ENCODE results near the gene MCRS1.

MCRS1 gene

GRCh38 chr12:49580572-49581535 is 12.9 kb upstream of the MCRS1 start:
- DNase-seq, result no peak

DNA sequence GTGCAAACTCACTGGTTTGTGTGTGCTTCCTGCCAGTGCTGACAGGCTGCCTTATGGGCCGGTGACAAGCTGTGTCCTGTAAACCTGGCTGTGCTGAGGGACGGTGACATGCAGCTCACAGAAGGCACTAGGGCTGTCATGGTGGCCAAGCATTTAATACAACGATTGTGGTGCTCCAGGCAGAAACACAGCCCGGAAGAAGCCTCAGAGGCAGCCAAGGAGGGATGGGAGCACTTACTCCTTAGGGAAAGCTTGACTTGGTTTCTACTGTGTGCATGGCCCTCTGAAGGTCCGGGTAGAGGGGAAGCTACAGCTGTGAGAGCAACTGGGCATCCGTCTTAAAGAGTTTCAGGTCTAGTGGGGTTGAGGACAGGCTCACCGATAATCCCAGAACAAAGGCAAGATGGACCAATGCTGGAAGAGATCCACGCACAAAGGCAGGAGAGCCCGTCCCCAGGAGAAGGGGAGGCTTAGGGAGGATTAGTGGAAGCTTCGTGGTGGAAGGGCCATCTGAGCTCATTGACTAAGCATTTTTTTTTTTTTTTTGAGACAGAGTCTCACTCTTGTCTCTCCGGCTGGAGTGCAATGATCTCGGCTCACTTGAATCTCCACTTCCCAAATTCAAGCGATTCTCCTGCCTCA is 10.7 kb upstream of the MCRS1 start:
- no peak for DNase-seq

DNA sequence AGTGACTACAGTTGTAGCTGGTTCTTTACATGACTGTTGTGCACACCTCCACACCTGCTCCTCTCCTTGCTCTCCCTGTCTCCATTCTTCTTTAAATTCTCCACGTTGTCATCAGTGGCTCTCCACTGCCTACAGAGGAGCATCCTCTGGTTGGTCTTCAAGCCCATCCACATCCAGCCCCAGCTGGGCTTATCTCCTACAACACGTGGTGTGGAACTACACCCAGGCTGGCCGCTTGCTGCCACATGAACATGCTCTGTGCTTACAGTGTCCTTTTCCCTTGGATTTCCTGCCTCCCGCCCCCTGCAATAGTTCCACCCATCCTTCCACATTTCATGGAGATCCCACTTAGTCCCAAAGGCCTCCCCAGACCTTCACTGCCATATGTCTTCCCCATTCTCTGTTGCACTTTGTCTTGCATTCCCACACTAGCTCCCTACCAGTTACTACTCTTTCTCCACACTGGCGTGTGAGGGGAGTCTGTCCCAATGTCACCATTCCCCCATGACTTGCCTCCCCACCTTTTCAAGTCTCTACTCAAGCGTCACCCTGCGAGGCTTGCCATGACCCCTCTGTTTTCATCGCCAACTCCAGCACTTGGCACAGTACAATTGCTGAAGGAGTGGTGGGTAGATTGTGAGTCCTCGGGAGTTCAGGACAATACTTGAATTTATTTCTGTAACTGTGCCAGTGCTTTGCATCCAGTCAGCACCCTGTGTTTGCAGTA is 9.8 kb upstream of the MCRS1 start:
- DNase-seq, result no peak

DNA sequence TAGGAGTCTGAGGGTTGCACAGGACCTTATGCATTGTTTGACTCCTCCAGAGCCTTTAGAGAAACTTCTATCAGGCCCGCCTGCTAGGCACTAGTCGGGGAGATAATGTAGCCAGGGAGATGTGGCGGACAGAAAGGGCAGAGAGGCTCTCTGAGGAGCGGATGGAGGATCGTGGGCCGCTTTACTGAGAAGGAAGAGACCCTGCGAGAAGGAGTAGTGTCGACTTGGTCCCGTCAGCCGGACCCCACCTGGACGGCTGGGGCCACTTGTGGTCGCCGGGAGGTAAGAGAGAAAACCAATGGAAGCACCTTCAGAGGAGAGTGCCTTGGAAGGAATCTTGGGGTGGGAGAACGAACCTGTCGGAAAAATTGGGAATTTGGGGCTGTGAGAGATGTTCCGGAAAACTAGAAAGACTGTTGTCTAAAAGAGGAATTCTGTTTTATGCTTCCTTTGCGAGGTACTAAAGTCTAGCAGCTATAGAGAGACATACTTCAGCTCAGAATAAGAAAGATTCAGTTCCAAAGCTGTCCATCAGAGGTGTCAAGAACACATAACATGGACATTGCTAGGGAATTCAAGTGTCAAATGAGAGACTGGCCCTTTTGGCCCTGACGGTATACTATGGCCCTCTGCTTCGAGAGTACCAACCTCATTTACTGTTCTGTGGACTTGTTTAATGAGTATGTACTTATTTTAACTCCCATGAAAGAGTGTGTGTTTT is 660 bp upstream of the MCRS1 start:
- no peak for DNase-seq

DNA sequence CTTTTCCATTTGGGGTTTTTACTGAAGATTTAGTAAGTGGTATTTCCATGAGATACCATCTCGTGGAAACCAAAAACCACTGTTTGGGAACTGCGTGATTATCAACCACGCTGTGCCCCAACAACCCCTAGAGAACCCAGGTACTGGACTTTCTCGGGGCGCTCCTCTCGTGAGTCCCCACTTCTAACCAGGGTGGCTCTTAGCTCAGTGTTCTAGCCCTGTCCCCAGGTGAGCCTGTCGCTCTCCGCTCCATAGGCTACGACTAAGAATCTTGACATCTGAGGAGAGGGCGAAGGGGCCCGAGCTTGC is 686 bp downstream of the MCRS1 start:
- DNase-seq, result no peak

DNA sequence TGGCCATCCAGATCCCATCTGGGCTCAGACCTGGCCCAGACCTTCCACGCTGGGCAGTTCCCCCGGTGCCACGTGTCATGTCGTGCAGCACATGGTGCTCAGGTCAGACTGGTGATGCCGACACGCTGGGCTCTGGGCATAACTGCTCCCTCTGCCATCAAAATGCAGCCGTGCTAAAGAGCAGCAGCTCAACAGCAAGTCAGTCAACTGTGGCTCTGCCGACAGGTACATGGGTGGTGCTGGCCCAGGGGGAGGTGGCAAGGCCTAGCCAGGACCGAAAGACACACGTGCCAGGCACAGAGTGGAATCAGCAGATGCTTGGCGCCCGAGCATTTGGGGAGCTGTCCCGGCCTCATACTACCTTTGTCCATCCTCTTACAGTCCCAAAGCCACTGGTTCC is 1.6 kb downstream of the MCRS1 start:
- DNase-seq, result no peak

DNA sequence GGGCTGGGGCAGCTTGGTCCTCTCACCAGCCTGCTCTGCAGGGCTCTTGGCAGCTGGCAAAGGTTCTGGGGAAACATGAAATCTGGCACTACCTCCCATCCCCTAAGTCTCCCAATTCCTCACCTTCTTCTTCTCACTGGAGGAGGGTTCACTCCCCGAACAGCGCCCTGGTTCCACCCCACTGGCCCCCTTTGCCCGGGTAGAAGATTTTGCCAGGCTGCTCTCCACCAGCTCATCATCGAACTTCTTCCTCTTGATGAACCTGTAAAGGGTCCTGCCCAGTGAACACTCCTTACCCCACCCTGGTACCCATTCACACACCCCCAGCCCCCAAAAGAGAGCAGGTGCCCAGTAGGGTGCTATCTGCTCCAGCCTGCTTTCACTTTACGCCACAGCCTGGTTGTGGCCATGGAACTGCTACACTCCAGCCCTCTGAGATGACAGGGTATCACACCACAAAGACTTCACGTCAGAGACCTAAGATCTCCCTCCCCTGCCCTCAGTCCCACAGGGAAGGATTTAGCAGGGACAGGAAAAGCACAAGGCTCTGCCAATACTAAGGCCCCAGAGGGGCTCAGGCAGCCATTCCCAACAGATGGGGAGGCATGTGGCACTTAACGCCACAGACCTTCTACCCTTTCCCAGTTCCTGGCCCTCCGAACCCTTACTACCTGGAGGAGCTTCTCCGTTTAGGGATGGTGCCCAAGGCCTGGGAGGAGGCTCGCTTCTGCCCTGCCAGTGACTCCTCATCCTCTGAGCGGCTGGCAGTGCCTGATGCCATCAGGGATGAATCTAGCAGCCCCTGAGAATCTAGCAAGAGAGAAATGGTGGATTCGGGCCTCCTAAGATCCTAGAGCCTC is 2.3 kb downstream of the MCRS1 start:
- DNase-seq, result no peak

DNA sequence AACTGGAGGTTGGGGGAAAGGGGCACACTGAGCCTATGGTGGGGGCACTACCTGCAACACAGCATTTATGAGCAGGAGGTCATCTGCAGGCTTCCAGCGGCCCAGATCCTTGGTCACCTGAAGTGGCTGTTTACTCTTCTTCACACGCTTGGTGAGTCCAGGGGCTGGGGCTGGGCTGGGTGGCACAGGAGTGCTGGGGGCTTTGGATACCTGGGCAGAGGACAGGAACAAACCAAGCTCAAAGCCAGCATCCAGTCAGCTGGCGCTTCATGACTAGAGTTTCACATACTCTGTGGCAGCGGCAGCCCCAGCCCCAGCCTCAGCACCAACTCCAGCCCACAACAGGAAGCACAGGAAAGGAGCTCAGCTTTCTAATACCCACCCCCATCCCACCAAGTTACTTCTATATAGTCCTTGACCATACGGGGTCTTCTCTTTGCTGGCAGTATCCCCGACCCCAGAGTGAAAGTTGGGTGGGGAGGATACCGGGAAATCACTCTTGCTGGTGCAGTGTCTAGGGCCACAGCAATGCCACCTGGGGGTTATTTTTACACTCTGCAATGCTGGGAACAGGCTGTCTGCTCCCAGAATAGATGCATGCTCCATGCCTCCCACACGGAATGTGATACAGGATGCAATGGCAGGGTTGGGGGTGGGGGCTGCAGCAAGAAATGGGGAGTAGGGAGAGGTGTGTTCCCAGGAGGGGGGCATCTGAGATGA is 3.1 kb downstream of the MCRS1 start:
- no peak for DNase-seq

DNA sequence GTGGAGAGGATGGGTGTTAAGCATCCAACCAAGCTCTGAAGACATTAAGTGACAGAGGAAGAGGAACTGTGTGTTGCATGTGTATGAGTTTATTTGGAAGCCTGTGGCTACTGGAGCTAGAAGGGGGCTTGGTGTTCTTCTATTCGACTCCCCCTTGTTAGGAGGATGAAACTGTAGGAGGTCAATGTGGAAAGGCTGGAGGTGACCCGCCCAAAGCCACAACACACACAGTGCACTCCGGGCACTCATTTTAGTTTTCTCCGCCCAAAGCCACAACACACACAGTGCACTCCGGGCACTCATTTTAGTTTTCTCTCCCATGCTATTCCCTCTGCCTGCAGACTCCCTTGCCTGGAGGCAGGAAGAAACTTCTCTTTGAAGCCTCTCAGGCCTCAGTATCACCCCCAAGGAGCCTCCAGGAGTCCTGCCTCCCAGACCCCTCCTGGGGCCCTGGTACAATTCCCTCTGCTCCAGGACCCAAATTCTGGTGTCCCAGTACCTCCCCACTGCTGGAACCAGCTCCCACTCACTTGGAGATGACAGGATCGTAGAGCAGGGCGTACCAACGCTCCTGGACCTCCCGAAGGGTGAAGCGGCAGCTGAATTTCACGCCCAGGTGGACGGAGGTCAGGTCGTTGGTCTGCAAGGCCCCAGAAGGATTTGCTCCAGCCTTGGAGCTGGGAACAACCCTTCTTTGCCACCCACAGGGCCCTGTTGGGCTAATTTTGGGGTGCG is 3.8 kb downstream of the MCRS1 start:
- DNase-seq, result no peak

DNA sequence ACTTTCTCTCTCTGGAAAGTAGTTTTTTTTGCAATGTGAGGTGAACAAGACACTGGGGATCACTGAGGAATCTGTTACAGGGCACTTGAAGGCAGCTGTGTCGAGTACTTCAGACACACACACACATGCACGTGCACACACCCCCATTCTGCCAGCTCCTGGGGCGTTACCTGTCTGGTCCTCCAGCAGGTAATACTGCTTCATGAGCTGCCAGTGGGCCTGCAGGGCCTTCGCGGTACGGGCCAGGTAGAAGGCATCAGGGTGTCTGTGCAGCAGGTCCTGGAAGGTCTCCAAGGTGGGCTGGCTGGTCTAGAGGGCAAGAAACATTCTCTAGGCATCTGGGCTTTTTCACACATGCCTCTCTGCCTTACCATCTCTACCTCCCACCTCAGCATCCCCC is 5.1 kb downstream of the MCRS1 start:
- no peak for DNase-seq

GRCh38 chr12:49562233-49562632 is 5.7 kb downstream of the MCRS1 start:
- DNase-seq, result no peak

DNA sequence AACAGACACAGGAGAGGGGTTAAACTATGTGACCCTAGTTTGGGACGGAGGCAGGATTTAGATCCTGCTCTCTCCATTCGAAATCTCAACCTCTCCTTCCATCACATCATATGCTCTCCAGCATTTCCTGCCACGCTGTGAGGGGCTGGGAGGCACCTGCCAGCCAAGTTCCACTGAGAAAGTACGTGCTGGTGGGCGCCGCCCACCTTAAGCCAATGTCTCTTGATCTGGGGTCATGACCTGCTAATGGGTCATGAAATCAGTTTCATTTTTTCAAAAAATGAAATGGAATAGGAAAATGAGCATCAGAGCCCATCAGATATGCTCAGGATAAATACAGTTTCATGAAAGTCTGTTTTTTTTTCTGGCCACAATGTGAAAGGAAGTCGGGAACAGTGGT is 7.2 kb downstream of the MCRS1 start:
- no peak for DNase-seq

DNA sequence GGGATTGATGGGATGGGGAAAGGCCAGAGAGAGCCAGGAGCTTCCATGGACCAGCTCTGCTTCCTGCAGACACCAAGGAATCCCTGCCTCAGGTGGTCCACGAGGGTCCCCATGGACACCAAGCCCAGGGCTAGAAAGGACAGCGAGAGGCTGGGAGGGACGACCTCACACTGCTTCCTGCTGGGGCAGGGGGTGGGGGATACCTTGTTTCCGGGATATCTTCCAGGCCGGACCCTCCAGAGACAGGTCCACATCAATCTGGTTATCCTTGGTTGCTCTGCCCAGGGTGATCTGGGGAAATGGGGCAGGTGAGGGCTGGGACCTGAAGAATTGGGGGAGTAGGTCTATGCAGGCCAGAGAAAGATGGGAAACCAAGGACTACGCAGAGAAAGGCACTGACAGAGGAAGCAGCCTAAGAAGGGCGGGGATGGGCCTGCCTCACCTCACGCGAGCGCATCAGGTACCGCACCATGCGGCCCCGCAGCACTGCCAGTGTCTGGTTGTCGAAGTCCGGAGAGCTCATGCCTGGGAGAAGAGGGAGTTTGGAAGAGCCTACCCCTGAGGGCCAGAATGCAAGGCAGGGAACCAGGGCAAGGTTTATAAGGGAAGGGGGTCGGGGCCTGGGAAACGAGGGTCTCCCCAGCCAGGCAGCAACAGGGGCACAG is 8.8 kb downstream of the MCRS1 start:
- no peak for DNase-seq

GRCh38 chr12:49558526-49558925 is 9.4 kb downstream of the MCRS1 start:
- DNase-seq, result no peak

- DNase-seq, result no peak
Observed at GRCh38 chr12:49557917-49558215, 10.1 kb downstream of the MCRS1 start.

DNA sequence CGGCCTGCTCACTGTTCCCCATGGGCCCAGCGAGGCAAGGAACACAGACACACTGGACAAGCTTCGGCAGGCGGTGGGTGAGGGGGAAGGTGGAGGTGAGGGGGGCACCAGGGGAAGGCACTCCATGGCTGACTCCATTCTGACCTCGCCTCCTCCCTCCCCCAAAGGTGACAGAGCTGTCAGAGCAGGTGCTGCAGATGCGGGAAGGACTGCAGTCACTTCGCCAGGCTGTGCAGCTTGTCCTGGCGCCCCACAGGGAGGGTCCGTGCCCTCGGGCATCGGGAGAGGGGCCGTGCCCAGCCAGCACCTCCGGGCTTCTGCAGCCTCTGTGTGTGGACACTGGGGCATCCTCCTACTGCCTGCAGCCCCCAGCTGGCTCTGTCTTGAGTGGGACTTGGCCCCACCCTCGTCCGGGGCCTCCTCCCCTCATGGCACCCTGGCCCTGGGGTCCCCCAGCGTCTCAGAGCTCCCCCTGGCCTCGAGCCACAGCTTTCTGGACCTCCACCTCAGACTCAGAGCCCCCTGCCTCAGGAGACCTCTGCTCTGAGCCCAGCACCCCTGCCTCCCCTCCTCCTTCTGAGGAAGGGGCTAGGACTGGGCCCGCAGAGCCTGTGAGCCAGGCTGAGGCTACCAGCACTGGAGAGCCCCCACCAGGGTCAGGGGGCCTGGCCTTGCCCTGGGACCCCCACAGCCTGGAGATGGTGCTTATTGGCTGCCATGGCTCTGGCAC is 10.6 kb downstream of the MCRS1 start:
- DNase-seq, result no peak

DNA sequence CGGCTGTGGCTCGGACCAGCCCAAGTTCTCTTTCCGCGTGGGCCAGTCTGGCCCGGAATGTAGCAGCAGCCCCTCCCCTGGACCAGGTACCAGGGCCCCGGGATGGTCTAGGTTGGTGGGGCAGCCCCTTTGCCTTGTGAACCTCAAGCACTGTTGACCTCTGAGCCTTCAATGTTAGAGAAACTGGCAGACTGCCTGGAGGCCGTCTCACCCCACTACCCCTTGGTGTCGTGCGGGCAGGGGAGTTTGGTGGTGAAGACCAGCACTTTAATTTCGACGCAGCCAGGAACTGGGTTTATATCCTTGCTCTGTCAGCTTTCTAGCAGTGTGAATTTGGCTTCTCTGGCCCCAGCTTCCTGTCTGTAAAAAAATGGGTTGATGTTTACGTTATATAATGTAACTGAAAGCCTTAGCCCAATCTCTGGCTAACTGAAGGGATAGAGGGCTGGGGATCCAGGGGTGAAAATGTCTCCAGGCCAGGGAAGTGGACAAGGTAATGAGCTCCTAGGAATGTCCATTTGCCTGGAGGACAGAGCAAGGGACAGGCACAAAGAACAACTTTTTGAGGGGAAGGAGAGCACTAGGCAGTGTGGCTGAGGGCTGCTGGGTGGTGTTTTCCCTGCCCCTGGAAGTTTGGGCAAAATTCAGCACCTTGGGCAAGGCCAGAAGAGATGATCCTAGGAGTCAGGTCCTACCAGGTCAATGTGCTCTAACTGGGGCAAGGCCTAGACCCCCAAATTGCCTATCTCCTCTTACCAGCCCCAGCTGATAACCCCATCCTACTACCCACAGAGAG is 11.4 kb downstream of the MCRS1 start:
- no peak for DNase-seq

DNA sequence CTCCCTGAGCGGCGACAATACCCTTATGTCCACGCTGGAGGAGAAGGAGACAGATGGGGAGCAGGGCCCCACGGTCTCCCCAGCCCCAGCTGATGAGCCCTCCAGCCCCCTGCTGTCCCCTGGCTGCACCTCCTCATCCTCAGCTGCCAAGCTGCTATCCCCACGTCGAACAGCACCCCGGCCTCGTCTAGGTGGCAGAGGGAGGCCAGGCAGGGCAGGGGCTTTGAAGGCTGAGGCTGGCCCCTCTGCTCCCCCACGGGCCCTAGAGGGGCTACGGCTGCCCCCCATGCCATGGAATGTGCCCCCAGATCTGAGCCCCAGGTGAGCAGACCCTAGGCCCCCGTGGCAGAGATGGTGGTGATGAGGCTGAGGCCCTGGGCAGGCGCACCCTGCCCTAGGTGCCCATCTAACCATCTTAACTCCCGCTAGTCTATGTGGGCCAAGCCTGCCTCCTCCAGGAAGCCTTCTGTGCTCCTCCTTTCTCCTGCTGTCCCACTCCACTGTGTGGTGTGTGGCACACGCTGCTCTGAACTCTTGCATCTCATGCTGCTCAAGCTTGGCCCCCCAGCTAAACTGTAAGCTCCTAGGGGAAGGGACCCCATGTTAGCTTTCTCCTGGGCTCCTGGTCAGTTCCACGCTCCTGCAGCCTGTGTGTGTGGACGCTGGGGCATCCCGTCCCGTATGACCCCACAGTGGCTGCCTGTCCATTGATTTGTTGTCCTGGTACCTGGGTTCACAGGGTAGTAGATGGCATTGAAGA is 12.1 kb downstream of the MCRS1 start:
- no peak for DNase-seq
